Neural progenitor cell (in vitro differentiated cells): ENCODE results near the gene LIPG. TPM values are rescaled to one million over a fixed set of nuclear protein-coding genes. Genes with fewer than 3 reads are reported as not detected.

Experiments
- DNase-seq: peaks from one replicate; pipeline ENCODE4 v3.0.0-alpha.2; 2016; ENCODE audit warnings: low spot score
- H2AFZ ChIP-seq: fragments of 200-600 bp; sonication (generic); replicated peaks from 2 replicates; pipeline ENCODE4 v1.6.1; 2016; ENCODE audit warnings: antibody characterized with exemption
- H3F3A ChIP-seq: fragments of 200-600 bp; sonication (generic); 2 replicates; pipeline ENCODE4 v1.6.1; 2016; ENCODE audit warnings: antibody characterized with exemption, low read depth
- H3K27ac ChIP-seq: fragments of 200-600 bp; sonication (generic); 2 replicates; pipeline ENCODE4 v1.5.1; 2016; ENCODE audit warnings: mild to moderate bottlenecking
- H3K27me3 ChIP-seq: fragments of 200-600 bp; sonication (generic); 2 replicates; pipeline ENCODE4 v1.6.1; 2016; ENCODE audit warnings: mild to moderate bottlenecking, moderate library complexity
- H3K36me3 ChIP-seq: fragments of 200-600 bp; sonication (generic); 2 replicates; pipeline ENCODE4 v1.5.1; 2016
- H3K4me1 ChIP-seq: fragments of 200-600 bp; sonication (generic); 2 replicates; pipeline ENCODE4 v1.6.1; 2016; ENCODE audit warnings: mixed run types
- H3K4me2 ChIP-seq: fragments of 200-600 bp; sonication (generic); 2 replicates; pipeline ENCODE4 v1.6.1; 2016
- H3K4me3 ChIP-seq: fragments of 200-600 bp; sonication (generic); 2 replicates; pipeline ENCODE4 v1.5.1; 2016
- H3K79me2 ChIP-seq: fragments of 200-600 bp; sonication (generic); 2 replicates; pipeline ENCODE4 v1.6.1; 2016; ENCODE audit warnings: low read depth
- H3K9ac ChIP-seq: fragments of 200-600 bp; sonication (generic); 2 replicates; pipeline ENCODE4 v1.6.1; 2016
- H3K9me3 ChIP-seq: fragments of 200-600 bp; sonication (generic); 2 replicates; pipeline ENCODE4 v1.5.1; 2016; ENCODE audit warnings: low read depth
- H4K20me1 ChIP-seq: fragments of 200-600 bp; sonication (generic); 2 replicates; pipeline ENCODE4 v1.6.1; 2016; ENCODE audit warnings: low read depth
- H3K27ac Mint-ChIP-seq: 3 replicates; pipeline ENCODE4 v1.8.0; 2021; ENCODE audit warnings: mixed read lengths
- H3K27me3 Mint-ChIP-seq: 2 replicates; pipeline ENCODE4 v1.8.0; 2022; ENCODE audit warnings: low read depth, mild to moderate bottlenecking, inconsistent platforms, moderate library complexity, mixed read lengths; ENCODE audit not compliant: insufficient read depth
- H3K36me3 Mint-ChIP-seq: 3 replicates; pipeline ENCODE4 v1.8.0; 2021; ENCODE audit warnings: mixed read lengths
- H3K4me1 Mint-ChIP-seq: 3 replicates; pipeline ENCODE4 v1.8.0; 2021; ENCODE audit warnings: mixed read lengths
- H3K4me3 Mint-ChIP-seq: 3 replicates; pipeline ENCODE4 v1.8.0; 2021; ENCODE audit warnings: mild to moderate bottlenecking, moderate library complexity, mixed read lengths
- H3K9me3 Mint-ChIP-seq: 3 replicates; pipeline ENCODE4 v1.8.0; 2020; ENCODE audit warnings: mixed read lengths
- CTCF ChIP-seq: fragments of 200-600 bp; sonication (generic); IDR thresholded peaks from 2 replicates; pipeline ENCODE4 v1.5.1; 2017; ENCODE audit warnings: antibody characterized with exemption, mild to moderate bottlenecking
- EZH2 ChIP-seq: fragments of 200-600 bp; sonication (generic); IDR thresholded peaks from 2 replicates; pipeline ENCODE4 v1.6.1; 2017; ENCODE audit warnings: antibody characterized with exemption, mild to moderate bottlenecking, moderate library complexity
- EZH2phosphoT487 ChIP-seq: fragments of 200-600 bp; sonication (generic); IDR thresholded peaks from 2 replicates; pipeline ENCODE4 v1.6.1; 2017; ENCODE audit warnings: antibody characterized with exemption
- total RNA-seq: library from RNA; depleted of rRNA; stranded (reverse); fragments of >200 nt; gene quantifications from 2 replicates; pipeline ENCODE4 v1.2.3, GENCODE V29; 2015; ENCODE audit warnings: low replicate concordance

LIPG gene
- total RNA-seq, 1 donor from 2014 or later, result 3.7 TPM

- Histone ChIP-seq H3K9me3 (no peaks in the 10 kb centered on the region), H2AFZ (no peak overlapping the region), H3K4me1 (peaks cover 2% of the 10 kb centered on the region), H3F3A (no peaks in the 10 kb centered on the region), H4K20me1 (no peaks in the 10 kb centered on the region), H3K4me3 (no peak overlapping the region), H3K27ac (no peak overlapping the region), H3K36me3 (no peaks in the 10 kb centered on the region), H3K79me2 (no peaks in the 10 kb centered on the region), H3K27me3 (no peaks in the 10 kb centered on the region), H3K9ac (no peak overlapping the region), H3K4me2 (no peak overlapping the region)
- no peak for TF ChIP-seq EZH2phosphoT487
- no peak for TF ChIP-seq CTCF
- no peak for TF ChIP-seq EZH2
- H3K9me3 Mint-ChIP-seq, result no peaks in the 10 kb centered on the region
- H3K27me3 Mint-ChIP-seq, result peaks cover 8% of the 10 kb centered on the region
- H3K36me3 Mint-ChIP-seq, result peaks cover 32% of the 10 kb centered on the region
- DNase-seq, result no peak
- peaks cover 18% of the 10 kb centered on the region for H3K4me1 Mint-ChIP-seq
- H3K27ac Mint-ChIP-seq, result no peak overlapping the region
- no peak overlapping the region for H3K4me3 Mint-ChIP-seq
These were observed 28.8 kb downstream of the LIPG start for GRCh38 chr18:49590608-49591007.

- no peaks in the 10 kb centered on the region for H3K9me3 ChIP-seq
- no peaks in the 10 kb centered on the region for H4K20me1 ChIP-seq
- Mint-ChIP-seq H3K27me3 (peaks cover 8% of the 10 kb centered on the region), H3K27ac (no peak overlapping the region), H3K4me3 (no peak overlapping the region), H3K36me3 (peaks cover 31% of the 10 kb centered on the region), H3K9me3 (no peaks in the 10 kb centered on the region), H3K4me1 (peaks cover 15% of the 10 kb centered on the region)
- no peaks in the 10 kb centered on the region for H3F3A ChIP-seq
- no peaks in the 10 kb centered on the region for H3K27me3 ChIP-seq
- H2AFZ ChIP-seq, result no peak overlapping the region
- H3K36me3 ChIP-seq, result no peaks in the 10 kb centered on the region
- no peaks in the 10 kb centered on the region for H3K4me1 ChIP-seq
- no peak overlapping the region for H3K4me3 ChIP-seq
- no peak overlapping the region for H3K4me2 ChIP-seq
- H3K79me2 ChIP-seq, result no peaks in the 10 kb centered on the region
- H3K27ac ChIP-seq, result no peak overlapping the region
- no peak for DNase-seq
- H3K9ac ChIP-seq, result no peak overlapping the region
- TF ChIP-seq EZH2phosphoT487 (no peak), CTCF (no peak), EZH2 (no peak)
These were observed 29.4 kb downstream of the LIPG start for GRCh38 chr18:49591271-49591670.

GRCh38 chr18:49591775-49592174 is 29.9 kb downstream of the LIPG start:
- peaks cover 29% of the 10 kb centered on the region for H3K36me3 Mint-ChIP-seq
- no peak for DNase-seq

More at GRCh38 chr18:49591775-49592174, 29.9 kb downstream of the LIPG start:
- H3K79me2 ChIP-seq, result no peaks in the 10 kb centered on the region
- H3K9me3 Mint-ChIP-seq, result no peaks in the 10 kb centered on the region
- no peak overlapping the region for H3K4me3 ChIP-seq
- no peak overlapping the region for H3K4me3 Mint-ChIP-seq
- no peak overlapping the region for H3K27ac Mint-ChIP-seq
- peaks cover 8% of the 10 kb centered on the region for H3K27me3 Mint-ChIP-seq
- no peaks in the 10 kb centered on the region for H4K20me1 ChIP-seq
- no peaks in the 10 kb centered on the region for H3K36me3 ChIP-seq
- H3F3A ChIP-seq, result no peaks in the 10 kb centered on the region
- TF ChIP-seq CTCF (no peak), EZH2phosphoT487 (no peak), EZH2 (no peak)
- H3K4me2 ChIP-seq, result no peak overlapping the region
- H3K9me3 ChIP-seq, result no peaks in the 10 kb centered on the region
- H3K9ac ChIP-seq, result no peak overlapping the region
- no peaks in the 10 kb centered on the region for H3K27me3 ChIP-seq
- peaks cover 13% of the 10 kb centered on the region for H3K4me1 Mint-ChIP-seq
- H2AFZ ChIP-seq, result no peak overlapping the region
- H3K27ac ChIP-seq, result no peak overlapping the region
- H3K4me1 ChIP-seq, result no peaks in the 10 kb centered on the region
